Parathyroid adenoma (tissue), 2 donors: Measurements from ENCODE around the gene DNAJC10.
"Not testable (repeated sequence)": the region's sequence is repeated elsewhere in the genome, so short reads cannot be mapped to it uniquely, and the experiment has no call there.

Experiments used
- H2AFZ ChIP-seq: fragments of 300-600 bp; sonication (generic); one replicate; pipeline ENCODE4 v1.7.0; 2017; ENCODE audit warnings: antibody characterized with exemption, mild to moderate bottlenecking
- H3K27ac ChIP-seq: fragments of 300-600 bp; sonication (generic); one replicate; pipeline ENCODE4 v1.7.0; 2017
- H3K27me3 ChIP-seq: fragments of 300-600 bp; sonication (generic); one replicate; pipeline ENCODE4 v1.7.0; 2017; ENCODE audit warnings: low read length; ENCODE audit not compliant: control insufficient read depth, insufficient read depth
- H3K36me3 ChIP-seq: fragments of 300-600 bp; sonication (generic); one replicate; pipeline ENCODE4 v1.7.0; 2017; ENCODE audit warnings: low read length; ENCODE audit not compliant: control insufficient read depth, insufficient read depth
- H3K4me1 ChIP-seq: fragments of 300-600 bp; sonication (generic); one replicate; pipeline ENCODE4 v1.7.0; 2017; ENCODE audit warnings: control low read depth
- H3K4me2 ChIP-seq: fragments of 300-600 bp; sonication (generic); one replicate; pipeline ENCODE4 v1.7.0; 2017; ENCODE audit warnings: low read length
- H3K4me3 ChIP-seq: fragments of 300-600 bp; sonication (generic); one replicate; pipeline ENCODE4 v1.7.0; 2017; ENCODE audit warnings: low read depth, low read length
- H3K79me2 ChIP-seq: fragments of 300-600 bp; sonication (generic); one replicate; pipeline ENCODE4 v1.7.0; 2017; ENCODE audit warnings: control low read depth
- H3K9ac ChIP-seq: fragments of 300-600 bp; sonication (generic); one replicate; pipeline ENCODE4 v1.7.0; 2017; ENCODE audit warnings: mild to moderate bottlenecking
- H3K9me3 ChIP-seq: fragments of 300-600 bp; sonication (generic); one replicate; pipeline ENCODE4 v1.7.0; 2017; ENCODE audit warnings: low read length; ENCODE audit not compliant: control insufficient read depth
- CTCF ChIP-seq: fragments of 300-600 bp; sonication (generic); IDR thresholded peaks from one replicate; pipeline ENCODE4 v1.7.0; 2017; ENCODE audit warnings: antibody characterized with exemption, mild to moderate bottlenecking
- donor health status: primary hyperparathyroidism.

DNAJC10 gene

GRCh38 chr2:182672466-182673165 is 43.4 kb upstream of the DNAJC10 start:
- Histone ChIP-seq H3K27ac (no peak overlapping the region), H3K4me1 (no peaks in the 10 kb centered on the region), H3K4me3 (no peak overlapping the region), H2AFZ (no peak overlapping the region), H3K4me2 (no peak overlapping the region), H3K36me3 (no peaks in the 10 kb centered on the region), H3K79me2 (no peaks in the 10 kb centered on the region), H3K27me3 (no peaks in the 10 kb centered on the region), H3K9me3 (no peaks in the 10 kb centered on the region), H3K9ac (no peak overlapping the region)
- TF ChIP-seq CTCF: no peak

DNA sequence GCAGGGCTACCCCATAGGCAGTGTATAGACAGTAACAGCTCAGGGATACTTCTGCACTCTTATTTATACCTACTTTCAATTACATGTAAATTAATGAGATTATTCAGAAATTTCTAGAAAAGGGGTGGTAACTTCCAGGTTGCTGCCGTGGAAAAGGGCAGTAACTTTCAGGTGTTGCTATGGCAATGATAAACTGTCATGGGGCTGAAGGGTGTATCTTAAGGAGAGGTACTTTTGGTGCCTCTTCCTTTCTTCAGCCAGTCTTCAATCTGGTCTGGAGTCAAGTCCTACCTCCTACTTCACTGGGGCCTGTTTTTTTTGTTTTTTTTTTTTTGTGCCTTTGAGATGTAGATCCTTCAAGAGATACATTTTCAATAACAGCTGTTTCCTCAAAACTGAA is 35.2 kb upstream of the DNAJC10 start:
- H3K79me2 ChIP-seq: no peaks in the 10 kb centered on the region
- no peaks in the 10 kb centered on the region for H3K4me1 ChIP-seq
- no peak overlapping the region for H3K4me3 ChIP-seq
- no peak overlapping the region for H2AFZ ChIP-seq
- H3K9ac ChIP-seq: no peak overlapping the region
- TF ChIP-seq CTCF: no peak
- H3K27me3 ChIP-seq: no peaks in the 10 kb centered on the region
- no peaks in the 10 kb centered on the region for H3K9me3 ChIP-seq
- no peak overlapping the region for H3K4me2 ChIP-seq
- H3K27ac ChIP-seq: no peak overlapping the region
- H3K36me3 ChIP-seq: no peaks in the 10 kb centered on the region

DNA sequence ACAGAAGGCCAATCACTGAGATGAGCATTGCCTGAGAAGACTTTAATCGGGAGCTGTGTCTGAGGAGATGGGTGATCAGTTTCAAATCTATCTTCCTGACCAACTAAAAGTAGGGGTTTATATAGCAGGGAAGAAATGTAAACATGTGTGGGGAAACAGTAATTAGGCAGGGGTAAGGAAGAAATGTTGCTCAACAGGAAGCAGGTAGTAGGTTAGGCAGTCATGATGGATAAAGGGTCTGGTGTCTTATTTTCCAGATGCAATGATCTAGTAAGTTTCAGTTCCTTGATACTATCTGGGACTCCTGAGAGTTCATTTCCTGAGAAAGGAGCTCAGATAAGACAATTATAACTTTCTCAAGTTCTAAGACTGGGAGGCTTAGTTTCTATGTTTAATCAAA is 33.8 kb upstream of the DNAJC10 start:
- H3K9ac ChIP-seq: no peak overlapping the region
- H3K4me1 ChIP-seq: no peaks in the 10 kb centered on the region
- TF ChIP-seq CTCF: no peak
- H3K4me2 ChIP-seq: no peak overlapping the region
- peak overlapping the region; percentile 21 for H2AFZ ChIP-seq
- no peaks in the 10 kb centered on the region for H3K79me2 ChIP-seq
- no peaks in the 10 kb centered on the region for H3K9me3 ChIP-seq
- H3K36me3 ChIP-seq: no peaks in the 10 kb centered on the region
- no peaks in the 10 kb centered on the region for H3K27me3 ChIP-seq
- no peak overlapping the region for H3K4me3 ChIP-seq
- H3K27ac ChIP-seq: no peak overlapping the region

- Histone ChIP-seq H3K4me3 (no peak overlapping the region), H3K4me2 (no peak overlapping the region)
These were observed 30.5 kb upstream of the DNAJC10 start for GRCh38 chr2:182685559-182685958.

GRCh38 chr2:182686763-182687162 is 29.3 kb upstream of the DNAJC10 start:
- H3K4me2 ChIP-seq, H3K9me3 ChIP-seq, H3K9ac ChIP-seq, H3K36me3 ChIP-seq, H2AFZ ChIP-seq, H3K27me3 ChIP-seq, H3K4me3 ChIP-seq, H3K4me1 ChIP-seq, H3K27ac ChIP-seq, H3K79me2 ChIP-seq: not testable (repeated sequence)

More at GRCh38 chr2:182685559-182685958, 30.5 kb upstream of the DNAJC10 start:
- no peaks in the 10 kb centered on the region for H3K27me3 ChIP-seq
- H3K36me3 ChIP-seq: no peaks in the 10 kb centered on the region
- H3K4me1 ChIP-seq: no peaks in the 10 kb centered on the region
- no peaks in the 10 kb centered on the region for H3K9me3 ChIP-seq
- TF ChIP-seq CTCF: no peak
- H3K27ac ChIP-seq: no peak overlapping the region
- H3K79me2 ChIP-seq: no peaks in the 10 kb centered on the region
- H2AFZ ChIP-seq: no peak overlapping the region
- no peak overlapping the region for H3K9ac ChIP-seq
